Right lobe of liver (tissue), 6 donors: ENCODE results near the gene SQSTM1. TPM values are rescaled to one million over a fixed set of nuclear protein-coding genes. Genes with fewer than 3 reads are reported as not detected.

Experiments
- ATAC-seq, 4 donors: fragments of 200-7000 bp; cut with Tn5 transposase; one replicate each; pipeline ENCODE4 v1.9.1; 2020; ENCODE audit warnings: mild to moderate bottlenecking in 4 of 4, moderate library complexity in 4 of 4
- DNase-seq, 3 donors: peaks; one replicate each; pipeline ENCODE4 v3.0.0-alpha.2; 2020
- H3K27ac ChIP-seq, 3 donors: fragments of 200-600 bp; one replicate each; pipeline ENCODE4 v1.8.0; 2022
- H3K27me3 ChIP-seq, 2 donors: fragments of 200-600 bp; one replicate each; pipeline ENCODE4 v1.8.0; 2022
- H3K36me3 ChIP-seq, 4 donors: fragments of 200-600 bp; sonication (generic) in 1 of 4; one replicate each; pipeline versions ENCODE4 v1.5.1 to v1.8.0; 2017 to 2022; ENCODE audit warnings: control low read depth in 1 of 4
- H3K4me1 ChIP-seq, 4 donors: fragments of 200-600 bp; sonication (generic) in 1 of 4; one replicate each; pipeline versions ENCODE4 v1.5.1 to v1.8.0; 2017 to 2022; ENCODE audit warnings: control low read depth in 1 of 4
- H3K4me3 ChIP-seq, 3 donors: fragments of 200-600 bp; one replicate each; pipeline ENCODE4 v1.8.0; 2022
- H3K9me3 ChIP-seq, 4 donors: fragments of 200-600 bp; sonication (generic) in 1 of 4; one replicate each; pipeline versions ENCODE4 v1.5.1 to v1.8.0; 2017 to 2022; ENCODE audit warnings: control low read depth in 1 of 4
- CTCF ChIP-seq, 4 donors: fragments of 200-600 bp in 3 of 4; fragments of 450-650 bp in 1 of 4; IDR thresholded peaks; one replicate each; pipeline versions ENCODE4 v1.5.1 to v1.8.0; 2016 to 2022; ENCODE audit warnings: antibody characterized with exemption in 4 of 4, mild to moderate bottlenecking in 2 of 4
- POLR2A ChIP-seq: fragments of 450-650 bp; IDR thresholded peaks from one replicate; pipeline ENCODE4 v1.6.1; 2017; ENCODE audit warnings: antibody characterized with exemption, mild to moderate bottlenecking
- WGBS: methylation state at CpG from one replicate; pipeline ENCODE4 v1.1.6; 2018; ENCODE audit warnings: low coverage, low lambda C conversion rate; ENCODE audit not compliant: insufficient coverage; ENCODE audit errors: missing lambda C conversion rate; 5-methylcytosine and 5-hydroxymethylcytosine counted together
- intact Hi-C, 2 donors: fragments of 100-400 bp; cut with DNase I; formaldehyde crosslinking; loops; one replicate each; pipeline versions ENCODE4 v1.11.2 to v1.14.1; 2022
- total RNA-seq, 6 experiments: library from RNA; depleted of rRNA in 2 of 6; stranded (reverse); fragments of >200 nt in 2 of 6; fragmentation: NEBNext Ultra II Directional in 3 of 6; extraction: Animal tissue kit (Norgen Biotek cat#: 25700) in 3 of 6; gene quantifications; one replicate each; pipeline versions ENCODE4 v1.1.0 to v1.2.4, GENCODE V29; 2016 to 2023
- donor health status: DM: no; HTN: yes; CAD: no.
- donor health status: DM: no; HTN: no; CAD: no.
- donor health status: DM: no; HTN: no; CAD: no.
- donor health status: DM: no; HTN: yes; CAD: no.
- donor health status: DM: no; HTN: yes; CAD: no.

SQSTM1 gene
- total RNA-seq, 6 experiments from 2014 or later, result 195 to 1,174 (median 649) TPM

GRCh38 chr5:179814090-179814489 lies 6.6 kb upstream of the SQSTM1 start:
- H3K4me3 ChIP-seq, result no peak overlapping the region
- 66% methylated on average over 3 of the region's 3 CpGs for WGBS
- no peak for TF ChIP-seq CTCF (IDR thresholded peaks at IDR 0.05)
- TF ChIP-seq POLR2A, result no peak
- no peaks in the 10 kb centered on the region for H3K27me3 ChIP-seq
- DNase-seq (no peak), ATAC-seq (no peak)
- no peaks in the 10 kb centered on the region for H3K9me3 ChIP-seq
- intact Hi-C loops, result no loop called here
- peak overlapping the region in 1 of 3 donors; percentile 77 for H3K27ac ChIP-seq
- no peaks in the 10 kb centered on the region for H3K36me3 ChIP-seq
- H3K4me1 ChIP-seq, result peaks cover 0 to 28% (median 3%) of the 10 kb centered on the region in 4 donors

- H3K27ac ChIP-seq, result no peak overlapping the region
- DNase-seq (peak in 1 of 3 donors; percentile 44), ATAC-seq (no peak)
- no peak overlapping the region for H3K4me3 ChIP-seq
- no peaks in the 10 kb centered on the region for H3K27me3 ChIP-seq
- no peaks in the 10 kb centered on the region for H3K36me3 ChIP-seq
- 90% methylated on average over 13 of the region's 21 CpGs for WGBS
- intact Hi-C loops, result no loop called here
- peaks cover 0 to 39% (median 9%) of the 10 kb centered on the region in 4 donors for H3K4me1 ChIP-seq
- TF ChIP-seq POLR2A, result no peak
- no peak for TF ChIP-seq CTCF (IDR thresholded peaks at IDR 0.05)
- H3K9me3 ChIP-seq, result no peaks in the 10 kb centered on the region
These were observed 5.0 kb upstream of the SQSTM1 start for GRCh38 chr5:179815491-179816249.

- Histone ChIP-seq H3K27ac (no peak overlapping the region), H3K9me3 (no peaks in the 10 kb centered on the region), H3K4me1 (peaks cover 0 to 39% (median 9%) of the 10 kb centered on the region in 4 donors), H3K27me3 (no peaks in the 10 kb centered on the region), H3K4me3 (peak overlapping the region; percentile 40 to 57 (median 44)), H3K36me3 (no peaks in the 10 kb centered on the region)
- 49% methylated on average over 7 of the region's 23 CpGs for WGBS
- TF ChIP-seq CTCF (IDR thresholded peaks at IDR 0.05) (no peak), POLR2A (no peak)
- ATAC-seq (no peak), DNase-seq (no peak)
- intact Hi-C loops, result no loop called here
These were observed 4.3 kb upstream of the SQSTM1 start for GRCh38 chr5:179816401-179816795.

- DNase-seq (no peak), ATAC-seq (no peak)
- intact Hi-C loops, result no loop called here
- peak overlapping the region; percentile 40 to 57 (median 44) for H3K4me3 ChIP-seq
- H3K27me3 ChIP-seq, result no peaks in the 10 kb centered on the region
- peaks cover 0 to 41% (median 9%) of the 10 kb centered on the region in 4 donors for H3K4me1 ChIP-seq
- no peaks in the 10 kb centered on the region for H3K9me3 ChIP-seq
- WGBS, result 5% methylated on average over 6 of the region's 72 CpGs
- TF ChIP-seq CTCF (IDR thresholded peaks at IDR 0.05), result no peak
- peak; percentile 11 for TF ChIP-seq POLR2A
- H3K27ac ChIP-seq, result peak overlapping the region; percentile 28 to 49 (median 30)
- no peaks in the 10 kb centered on the region for H3K36me3 ChIP-seq
These were observed 3.8 kb upstream of the SQSTM1 start for GRCh38 chr5:179816796-179817469.
